GM08714 (cell line): Measurements from ENCODE around the gene EIPR1.

Experiments used
- H3K4me3 ChIP-seq: fragments of 200-500 bp; sonication (Bioruptor generic); 2 replicates; pipeline ENCODE4 v1.5.1; 2014; ENCODE audit warnings: mild to moderate bottlenecking, low read length, inconsistent platforms
- ZNF274 ChIP-seq: IDR thresholded peaks from 2 replicates; pipeline ENCODE4 v1.6.1; 2012; ENCODE audit warnings: mild to moderate bottlenecking, low read depth, low read length

EIPR1 gene

DNA sequence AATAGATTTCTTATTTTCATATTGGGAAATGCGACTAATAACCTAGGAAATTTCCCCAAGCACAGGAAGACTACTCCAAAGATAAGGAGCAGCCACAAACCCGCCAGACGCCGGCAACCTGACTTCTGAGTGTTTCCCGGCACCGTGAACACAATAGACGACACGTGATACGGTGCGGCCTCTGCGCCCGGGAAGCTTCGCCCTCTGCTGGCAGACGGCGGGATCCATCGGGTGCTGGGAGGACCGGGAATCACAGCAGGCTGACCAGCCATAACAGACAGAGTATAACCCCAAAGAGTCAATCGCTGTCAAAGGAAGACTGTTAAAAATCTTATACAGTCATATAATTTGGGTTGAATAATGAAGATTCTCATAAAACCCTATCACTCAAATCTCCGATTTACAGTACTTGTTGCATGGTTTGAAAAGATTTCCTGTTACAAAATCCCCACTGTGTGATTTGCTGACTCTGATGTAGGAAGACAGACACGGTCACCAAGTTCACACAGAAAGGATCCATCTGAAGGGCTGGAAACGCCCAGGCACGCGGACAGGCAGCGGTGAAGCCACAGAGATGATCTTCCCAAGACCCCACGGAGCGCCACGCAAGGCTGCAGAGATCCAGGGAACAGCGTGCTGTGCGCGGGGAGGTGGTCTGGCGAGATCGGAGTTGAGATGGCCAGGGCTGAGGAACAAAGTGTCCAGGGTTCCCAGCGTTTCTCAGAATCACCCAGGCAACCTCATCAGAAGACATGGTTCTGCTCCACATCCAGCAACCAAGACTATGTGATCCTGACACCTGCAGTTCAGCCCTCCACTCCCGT lies 73.8 kb downstream of the EIPR1 start:
- no peak for TF ChIP-seq ZNF274
- no peak overlapping the region for H3K4me3 ChIP-seq

- no peak overlapping the region for H3K4me3 ChIP-seq
- no peak for TF ChIP-seq ZNF274
Measured at GRCh38 chr2:3302751-3303582, 74.7 kb downstream of the EIPR1 start.

DNA sequence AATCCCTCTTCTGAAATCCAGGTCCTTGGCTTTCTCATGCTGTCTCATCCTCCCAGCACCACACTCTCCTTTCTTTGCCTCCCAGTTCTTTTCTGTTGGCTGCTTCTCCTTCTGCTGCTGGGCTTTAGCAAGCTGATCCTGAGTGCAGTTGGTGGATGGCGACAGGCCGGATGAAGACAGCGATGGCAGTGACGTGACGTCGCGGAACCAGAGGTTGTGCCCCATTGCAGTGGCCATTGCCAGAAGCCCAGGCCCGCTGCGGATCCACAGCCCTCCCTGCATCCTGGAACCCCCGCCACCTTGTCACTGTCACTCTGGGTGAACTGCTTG lies 75.2 kb downstream of the EIPR1 start:
- H3K4me3 ChIP-seq: no peak overlapping the region
- TF ChIP-seq ZNF274: no peak

- no peak for TF ChIP-seq ZNF274
- H3K4me3 ChIP-seq: no peak overlapping the region
Measured at GRCh38 chr2:3301001-3301400, 76.6 kb downstream of the EIPR1 start.

DNA sequence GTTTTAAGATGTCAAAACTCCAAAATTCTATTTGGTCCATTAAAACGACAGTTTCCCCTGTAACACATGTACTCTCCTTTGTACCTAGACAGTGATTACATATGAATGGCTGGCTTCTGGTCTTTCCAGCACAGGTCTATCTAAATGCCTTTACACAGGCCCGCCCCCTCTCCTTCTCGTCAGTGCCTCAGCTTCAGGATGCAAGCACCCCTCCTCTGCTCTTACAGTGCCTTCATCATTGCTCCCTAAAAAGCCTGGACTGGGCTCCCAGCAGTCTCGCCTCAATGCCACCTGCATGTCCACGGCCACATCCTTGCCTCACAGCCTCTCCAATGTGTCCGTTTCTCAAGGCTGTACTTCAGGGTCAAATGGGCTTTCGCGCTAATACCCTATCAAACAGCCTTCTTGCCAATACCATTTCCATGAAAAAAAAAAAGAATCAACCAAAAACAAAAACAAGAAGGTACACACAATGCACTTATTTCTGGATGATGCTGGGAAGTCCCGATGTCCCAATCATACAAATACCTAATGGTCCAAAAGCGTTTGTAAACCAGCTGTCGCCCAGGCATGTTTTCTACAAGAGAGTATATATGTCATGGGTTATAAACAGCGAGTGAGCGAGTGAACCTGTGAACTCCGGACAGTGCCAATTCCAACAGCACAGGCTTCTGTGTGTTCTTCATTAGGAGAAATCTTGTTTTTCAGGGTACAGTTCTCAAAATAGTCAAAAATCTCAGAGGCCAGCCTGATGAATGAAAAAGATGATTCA lies 77.2 kb downstream of the EIPR1 start:
- TF ChIP-seq ZNF274: no peak
- H3K4me3 ChIP-seq: no peak overlapping the region

DNA sequence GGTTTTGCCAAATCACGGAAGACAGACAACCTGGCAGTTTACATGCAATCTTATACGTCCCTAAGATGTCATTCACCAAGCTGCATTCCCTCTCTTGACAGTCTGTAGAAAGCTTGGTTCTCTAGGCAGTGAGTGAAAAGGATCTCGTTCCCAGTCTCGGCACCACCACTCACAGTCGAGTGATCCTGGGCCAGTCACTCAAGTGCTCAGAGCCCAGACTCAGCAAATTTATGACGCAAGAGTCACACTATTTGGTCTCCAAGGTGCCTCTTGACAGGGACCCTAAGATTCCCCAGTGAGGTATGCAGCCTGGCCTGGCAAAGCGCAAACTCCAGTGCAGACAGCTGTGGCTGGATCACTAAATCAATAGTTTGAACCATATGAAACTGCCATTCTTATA lies 77.9 kb downstream of the EIPR1 start:
- no peak overlapping the region for H3K4me3 ChIP-seq
- no peak for TF ChIP-seq ZNF274

- H3K4me3 ChIP-seq: no peak overlapping the region
- TF ChIP-seq ZNF274: no peak
Measured at GRCh38 chr2:3299130-3299529, 78.5 kb downstream of the EIPR1 start.

DNA sequence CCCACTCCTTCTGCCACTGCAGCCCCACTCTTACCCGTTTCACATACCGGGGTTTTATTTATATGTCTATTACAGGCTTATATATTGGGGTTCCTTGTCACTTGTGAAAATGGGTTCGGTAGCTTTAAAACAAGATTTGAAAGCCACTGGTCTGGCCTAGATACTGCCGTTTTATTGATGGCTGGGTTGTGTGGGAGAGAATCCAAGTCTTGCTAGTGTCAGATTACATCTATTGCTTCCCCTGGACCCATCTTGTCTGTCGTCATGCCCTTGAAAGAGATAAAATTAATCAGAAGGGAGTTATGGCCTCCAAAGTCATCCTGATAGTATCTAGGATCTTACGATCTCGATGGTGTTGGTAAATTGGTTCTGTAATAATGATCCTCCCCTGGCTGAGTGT lies 79.4 kb downstream of the EIPR1 start:
- H3K4me3 ChIP-seq: no peak overlapping the region
- no peak for TF ChIP-seq ZNF274

GRCh38 chr2:3297523-3297922 lies 80.1 kb downstream of the EIPR1 start:
- H3K4me3 ChIP-seq: no peak overlapping the region
- TF ChIP-seq ZNF274: no peak

DNA sequence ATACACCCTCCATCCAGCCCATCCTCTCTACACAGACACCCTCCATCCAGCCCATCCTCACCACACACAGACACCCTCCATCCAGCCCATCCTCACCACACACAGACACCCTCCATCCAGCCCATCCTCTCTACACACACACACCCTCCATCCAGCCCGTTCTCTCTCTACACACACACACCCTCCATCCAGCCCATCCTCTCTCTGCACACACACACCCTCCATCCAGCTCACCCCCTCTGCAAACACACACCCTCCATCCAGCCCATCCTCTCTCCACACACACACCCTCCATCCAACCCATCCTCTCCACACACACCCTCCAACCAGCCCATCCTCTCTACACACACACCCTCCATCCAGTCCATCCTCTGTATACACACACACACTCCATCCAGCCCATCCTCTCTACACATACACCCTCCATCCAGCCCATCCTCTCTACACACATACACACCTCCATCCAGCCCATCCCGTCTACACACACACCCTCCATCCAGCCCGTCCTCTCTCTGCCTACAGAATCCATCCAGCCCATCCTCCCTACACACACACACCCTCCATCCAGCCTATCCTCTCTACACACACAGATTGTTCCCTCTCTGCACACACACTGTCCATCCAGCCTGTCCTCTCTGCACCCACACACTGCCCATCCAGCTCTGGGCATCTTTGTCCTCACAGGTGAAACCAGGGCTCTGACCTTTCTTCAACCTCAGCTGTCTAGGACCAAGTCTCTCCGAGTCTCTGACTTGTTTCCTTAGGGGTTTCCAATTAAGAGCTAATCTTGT lies 81.2 kb downstream of the EIPR1 start:
- TF ChIP-seq ZNF274: no peak
- H3K4me3 ChIP-seq: no peak overlapping the region

- no peak for TF ChIP-seq ZNF274
- no peak overlapping the region for H3K4me3 ChIP-seq
Measured at GRCh38 chr2:3294493-3294892, 83.1 kb downstream of the EIPR1 start.

- H3K4me3 ChIP-seq: no peak overlapping the region
- TF ChIP-seq ZNF274: no peak
Measured at GRCh38 chr2:3294069-3294468, 83.5 kb downstream of the EIPR1 start.

GRCh38 chr2:3293221-3293620 lies 84.4 kb downstream of the EIPR1 start:
- no peak for TF ChIP-seq ZNF274
- no peak overlapping the region for H3K4me3 ChIP-seq

DNA sequence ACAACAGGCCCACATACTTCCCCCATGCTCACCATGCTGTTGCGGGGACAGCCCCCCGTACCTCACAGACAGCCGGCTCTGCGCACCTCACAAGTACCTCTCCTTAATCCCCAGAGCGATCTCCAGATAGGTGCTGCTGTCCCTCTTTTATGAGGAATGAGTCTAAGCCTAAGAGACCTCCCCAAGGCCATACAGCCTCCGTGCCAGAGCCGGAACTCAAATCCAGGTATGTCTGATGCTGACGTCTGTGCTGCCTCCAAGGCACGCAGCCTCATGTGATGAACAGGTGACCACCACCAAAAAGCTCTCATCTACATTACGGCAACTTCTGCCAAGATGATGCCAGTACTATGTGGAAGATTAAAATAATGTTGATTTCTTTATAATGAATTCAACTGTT lies 85.2 kb downstream of the EIPR1 start:
- TF ChIP-seq ZNF274: no peak
- H3K4me3 ChIP-seq: no peak overlapping the region
